OCI-LY7 (cell line): ENCODE data around the gene DCP1B. TPM values are rescaled to one million over a fixed set of nuclear protein-coding genes. Genes with fewer than 3 reads are reported as not detected.

ENCODE experiments used
- BruUV-seq: library from RNA; stranded (reverse); fragments of 400-500 nt; replicated peaks from 2 replicates; lab custom pipeline; 2021; lab: Mats Ljungman, UMichigan
- CTCF ChIA-PET: fragments of 300-600 bp; sonication (Branson Sonifier 250); formaldehyde crosslinking; loops from one replicate; lab custom pipeline; 2022; ENCODE audit warnings: antibody characterized with exemption; ENCODE audit not compliant: unreplicated experiment; lab: Charles Lee
- POLR2A ChIA-PET: fragments of 300-600 bp; sonication (Branson Sonifier 250); formaldehyde crosslinking; loops from one replicate; lab custom pipeline; 2022; ENCODE audit warnings: antibody characterized with exemption; lab: Charles Lee
- DNase-seq: peaks from one replicate; pipeline ENCODE4 v3.0.0-alpha.2; 2015; ENCODE audit warnings: low spot score
- H2AFZ ChIP-seq: fragments of 200-600 bp; sonication (generic), shearing (Covaris generic); 2 replicates; pipeline ENCODE4 v1.6.1; 2014; ENCODE audit warnings: mild to moderate bottlenecking, antibody characterized with exemption, low read length, moderate library complexity
- H3K27ac ChIP-seq: fragments of 200-600 bp; sonication (generic); 2 replicates; pipeline ENCODE4 v1.5.1; 2014; ENCODE audit warnings: mixed run types, low read depth, mild to moderate bottlenecking, moderate library complexity, low read length, inconsistent platforms; ENCODE audit not compliant: poor library complexity, severe bottlenecking
- H3K36me3 ChIP-seq: fragments of 200-600 bp; sonication (generic); 2 replicates; pipeline ENCODE4 v1.6.1; 2014; ENCODE audit warnings: mild to moderate bottlenecking, antibody characterized with exemption, low read length, moderate library complexity, mixed read lengths; ENCODE audit not compliant: insufficient read depth
- H3K4me1 ChIP-seq: fragments of 200-600 bp; sonication (generic); 2 replicates; pipeline ENCODE4 v1.5.1; 2014; ENCODE audit warnings: mild to moderate bottlenecking, low read length; ENCODE audit not compliant: insufficient read depth, poor library complexity, severe bottlenecking
- H3K4me2 ChIP-seq: fragments of 200-600 bp; sonication (generic); 2 replicates; pipeline ENCODE4 v1.6.1; 2014; ENCODE audit warnings: mild to moderate bottlenecking, low read length
- H3K4me3 ChIP-seq: fragments of 200-600 bp; sonication (generic); 2 replicates; pipeline ENCODE4 v1.5.1; 2014; ENCODE audit warnings: mild to moderate bottlenecking, low read depth, low read length; ENCODE audit not compliant: poor library complexity, severe bottlenecking
- H3K79me2 ChIP-seq: fragments of 200-600 bp; sonication (generic); 2 replicates; pipeline ENCODE4 v1.6.1; 2016; ENCODE audit warnings: low read depth, mild to moderate bottlenecking, low read length, moderate library complexity, mixed read lengths; ENCODE audit not compliant: insufficient read depth
- H3K9me2 ChIP-seq: fragments of 200-600 bp; sonication (generic); 2 replicates; pipeline ENCODE4 v1.6.1; 2016; ENCODE audit warnings: mild to moderate bottlenecking, low read length, mixed read lengths; ENCODE audit not compliant: insufficient read depth
- H3K9me3 ChIP-seq: fragments of 200-600 bp; sonication (generic); 2 replicates; pipeline ENCODE4 v1.6.1; 2014; ENCODE audit warnings: mild to moderate bottlenecking, mixed run types, low read length, mixed read lengths
- H4K20me1 ChIP-seq: fragments of 200-600 bp; sonication (generic); 2 replicates; pipeline ENCODE4 v1.6.1; 2014; ENCODE audit warnings: mild to moderate bottlenecking, antibody characterized with exemption, low read length, moderate library complexity, mixed read lengths; ENCODE audit not compliant: insufficient read depth
- CTCF ChIP-seq: fragments of 200-600 bp; sonication (generic); conservative IDR thresholded peaks from 2 replicates; pipeline ENCODE4 v1.5.1; 2014; ENCODE audit warnings: mild to moderate bottlenecking, antibody characterized with exemption, low read length, moderate library complexity, mixed read lengths
- EZH2phosphoT487 ChIP-seq: fragments of 200-600 bp; sonication (generic); IDR thresholded peaks from 2 replicates; pipeline ENCODE4 v1.6.1; 2018; ENCODE audit warnings: low read depth, borderline replicate concordance, mild to moderate bottlenecking, mixed run types, antibody characterized with exemption, low read length, moderate library complexity, mixed read lengths
- intact Hi-C: fragments of 100-400 bp; cut with micrococcal nuclease; formaldehyde crosslinking; loops from one replicate; pipeline ENCODE4 v1.10.0; 2022; ENCODE audit not compliant: unreplicated experiment
- total RNA-seq, 2 experiments: library from RNA; depleted of rRNA in 1 of 2; stranded (reverse); fragments of >200 nt in 1 of 2; shearing (Covaris generic) in 1 of 2; gene quantifications; 2 replicates each; pipeline ENCODE4 v1.2.3, GENCODE V29; 2014 to 2022

The DCP1B gene
- total RNA-seq, 2 experiments from 2014 or later, result 14.2 to 15.5 TPM

- BruUV-seq, result no TSS peak
- Histone ChIP-seq H3K9me2 (no peaks in the 10 kb centered on the region), H3K4me2 (no peak overlapping the region), H4K20me1 (no peaks in the 10 kb centered on the region), H3K27ac (no peak overlapping the region), H3K4me1 (no peaks in the 10 kb centered on the region), H3K79me2 (no peaks in the 10 kb centered on the region), H3K9me3 (no peaks in the 10 kb centered on the region), H2AFZ (no peak overlapping the region), H3K4me3 (no peak overlapping the region), H3K36me3 (no peaks in the 10 kb centered on the region)
- CTCF ChIA-PET, result no interaction called here
- POLR2A ChIA-PET, result interaction anchor here (0.7 kb wide), 1 partner anchor 317 kb away, joined by 3 read pairs; no protein-coding TSS in a partner anchor
- intact Hi-C loops, result no loop called here
- DNase-seq, result no peak
- TF ChIP-seq CTCF, result no peak
- TF ChIP-seq EZH2phosphoT487, result no peak
Observed at GRCh38 chr12:2014231-2014630, 10.0 kb upstream of the DCP1B start.

- TF ChIP-seq EZH2phosphoT487, result no peak
- no peak for TF ChIP-seq CTCF
- CTCF ChIA-PET, result no interaction called here
Observed at GRCh38 chr12:2013527-2014223, 9.4 kb upstream of the DCP1B start.

GRCh38 chr12:2013086-2013485, 8.8 kb upstream of the DCP1B start:
- no peaks in the 10 kb centered on the region for H4K20me1 ChIP-seq
- H3K9me2 ChIP-seq, result no peaks in the 10 kb centered on the region
- TF ChIP-seq EZH2phosphoT487 (no peak), CTCF (no peak)
- CTCF ChIA-PET, result no interaction called here
- H3K4me1 ChIP-seq, result no peaks in the 10 kb centered on the region
- H3K79me2 ChIP-seq, result no peaks in the 10 kb centered on the region
- no peak overlapping the region for H3K27ac ChIP-seq
- H3K4me2 ChIP-seq, result no peak overlapping the region
- no peaks in the 10 kb centered on the region for H3K9me3 ChIP-seq
- H3K4me3 ChIP-seq, result no peak overlapping the region
- POLR2A ChIA-PET, result no interaction called here
- BruUV-seq, result no TSS peak
- H3K36me3 ChIP-seq, result no peaks in the 10 kb centered on the region
- H2AFZ ChIP-seq, result no peak overlapping the region
- intact Hi-C loops, result no loop called here
- DNase-seq, result no peak

More at GRCh38 chr12:2013527-2014223, 9.4 kb upstream of the DCP1B start:
- no peak overlapping the region for H2AFZ ChIP-seq
- no peaks in the 10 kb centered on the region for H3K9me2 ChIP-seq
- intact Hi-C loops, result no loop called here
- H3K36me3 ChIP-seq, result no peaks in the 10 kb centered on the region
- no peaks in the 10 kb centered on the region for H3K79me2 ChIP-seq
- no peak overlapping the region for H3K4me3 ChIP-seq
- H4K20me1 ChIP-seq, result no peaks in the 10 kb centered on the region
- H3K9me3 ChIP-seq, result no peaks in the 10 kb centered on the region
- no TSS peak for BruUV-seq
- no peak overlapping the region for H3K4me2 ChIP-seq
- no peak overlapping the region for H3K27ac ChIP-seq
- H3K4me1 ChIP-seq, result no peaks in the 10 kb centered on the region
- POLR2A ChIA-PET, result interaction anchor here (0.7 kb wide), 1 partner anchor 318 kb away, joined by 3 read pairs; no protein-coding TSS in a partner anchor
- DNase-seq, result no peak
